HG02678 (cell line): Measurements from ENCODE around the gene PDE12.
"Not testable (repeated sequence)": the region's sequence is repeated elsewhere in the genome, so short reads cannot be mapped to it uniquely, and the experiment has no call there.

Source experiments
- ATAC-seq: cut with Tn5 transposase; IDR thresholded peaks from one replicate; pipeline ENCODE4 v1.9.1; 2021; ENCODE audit warnings: mild to moderate bottlenecking, moderate library complexity; ENCODE audit not compliant: unreplicated experiment

Gene PDE12

DNA sequence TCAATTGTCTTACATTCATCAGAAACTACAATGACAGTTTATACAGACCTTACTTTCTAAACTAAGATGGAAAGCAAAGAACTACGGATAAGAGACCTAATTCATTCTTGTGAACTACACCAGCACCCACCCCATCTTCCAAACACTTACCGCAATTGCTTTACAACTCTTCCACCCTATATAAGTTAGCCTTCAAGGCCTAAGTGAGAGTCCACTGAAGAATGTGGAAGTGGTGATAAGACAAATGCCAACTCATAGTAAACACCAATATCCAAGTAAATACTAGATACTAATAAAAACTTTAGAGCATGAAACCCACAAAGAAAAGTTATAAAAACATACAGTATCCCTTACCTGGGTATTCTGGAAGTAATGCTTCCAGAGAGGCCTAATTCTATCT lies 27.5 kb downstream of the PDE12 start:
- ATAC-seq = no peak

DNA sequence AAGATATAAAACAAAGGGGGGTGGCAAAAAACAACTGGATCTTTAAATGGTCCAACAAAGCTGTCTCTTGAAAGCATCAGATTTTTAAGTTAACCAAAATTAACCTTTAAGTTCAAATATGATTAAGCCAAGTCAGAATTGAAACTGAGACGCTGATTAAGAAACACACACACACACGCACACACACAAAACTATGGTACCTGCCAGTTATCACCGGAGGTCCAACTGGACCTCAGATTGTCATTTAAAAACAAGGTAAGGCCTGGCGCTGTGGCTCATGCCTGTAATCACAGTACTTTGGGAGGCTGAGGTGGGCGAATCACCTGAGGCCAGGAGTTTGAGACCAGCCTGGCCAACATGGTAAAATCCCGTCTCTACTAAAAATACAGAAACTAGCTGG lies 30.7 kb downstream of the PDE12 start:
- no peak for ATAC-seq

DNA sequence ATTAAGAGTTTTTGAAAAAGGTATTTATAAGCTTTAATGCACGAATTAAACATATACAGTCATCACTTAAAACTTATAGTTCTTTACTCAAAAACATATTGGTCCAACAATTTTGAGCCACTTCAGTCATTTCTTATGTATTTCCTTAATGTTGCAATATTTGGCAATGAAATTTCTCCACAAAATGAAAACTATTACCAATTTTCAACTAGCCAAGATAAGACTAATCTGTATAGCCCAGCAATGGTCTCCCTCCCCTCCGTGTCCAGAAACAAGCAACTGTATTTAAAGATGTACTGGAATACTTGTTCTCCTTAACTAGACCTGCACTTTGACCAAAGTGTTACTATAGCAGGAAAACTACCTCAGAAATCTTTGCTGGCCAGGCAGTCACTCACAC lies 31.8 kb downstream of the PDE12 start:
- no peak for ATAC-seq

DNA sequence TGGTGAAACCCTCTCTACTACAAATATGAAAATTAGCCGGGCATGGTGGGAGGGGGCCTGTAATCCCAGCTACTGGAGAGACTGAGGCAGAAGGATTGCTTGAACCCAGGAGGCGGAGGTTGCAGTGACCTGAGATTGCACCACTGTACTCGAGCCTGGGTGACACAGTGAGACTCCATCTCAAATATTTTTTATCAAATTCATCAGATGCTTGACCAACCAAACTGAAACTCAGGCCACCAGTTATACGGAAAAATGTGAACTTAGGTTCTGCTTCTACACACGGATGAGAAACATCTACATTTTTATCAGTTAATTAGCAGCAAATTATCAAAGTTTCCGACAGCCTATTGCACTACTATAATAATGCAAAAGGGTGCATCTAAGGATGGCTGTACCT lies 36.2 kb downstream of the PDE12 start:
- no peak for ATAC-seq

DNA sequence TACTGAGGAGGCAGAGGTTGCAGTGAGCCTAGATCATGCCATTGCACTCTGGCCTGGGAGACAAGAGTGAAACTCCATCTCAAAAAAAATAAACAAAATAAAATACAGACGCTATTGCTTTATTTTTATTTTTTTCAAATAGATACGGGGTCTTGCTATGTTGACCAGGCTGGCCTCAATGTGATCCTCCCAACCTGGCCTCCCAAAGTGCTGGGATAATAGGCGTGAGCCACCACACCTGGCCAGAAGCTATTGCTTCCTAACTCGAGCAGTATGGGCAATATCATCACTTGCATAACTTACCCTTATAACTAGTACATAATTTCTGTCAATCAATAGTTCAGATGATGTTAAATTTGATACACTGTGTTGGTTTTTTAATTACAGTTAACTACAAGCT lies 38.1 kb downstream of the PDE12 start:
- ATAC-seq = no peak

DNA sequence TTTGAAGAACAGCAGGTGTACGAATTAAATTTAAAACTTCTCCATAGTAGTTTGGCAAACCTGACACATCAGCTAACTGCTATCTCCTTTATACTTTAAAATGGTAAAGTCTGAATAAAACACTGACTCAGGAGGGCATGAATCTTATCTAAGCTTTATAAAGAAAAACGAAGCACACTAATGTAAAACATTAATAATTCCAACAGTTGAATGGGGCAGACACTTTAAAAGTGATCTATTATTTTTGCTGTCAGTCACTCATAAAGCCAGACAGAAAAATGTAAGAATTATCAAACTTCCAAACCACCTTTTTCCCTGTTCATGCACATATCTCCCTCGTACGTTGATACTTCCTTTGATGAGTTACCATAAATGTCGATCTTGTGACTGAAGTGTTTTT lies 38.5 kb downstream of the PDE12 start:
- ATAC-seq = no peak

GRCh38 chr3:57596495-57597126 lies 40.5 kb downstream of the PDE12 start:
- ATAC-seq = no peak

GRCh38 chr3:57597127-57597923 lies 41.3 kb downstream of the PDE12 start, which contains the start of gene ARF4:
Gene ARF4, minus strand, starts transcription at chr3:57597344. Its CDS starts 204 bp downstream, at chr3:57597140.
- ATAC-seq = peak; percentile 91

GRCh38 chr3:57598765-57599360 lies 42.8 kb downstream of the PDE12 start:
- ATAC-seq = no peak

GRCh38 chr3:57600195-57600594 lies 44.1 kb downstream of the PDE12 start:
- no peak for ATAC-seq

DNA sequence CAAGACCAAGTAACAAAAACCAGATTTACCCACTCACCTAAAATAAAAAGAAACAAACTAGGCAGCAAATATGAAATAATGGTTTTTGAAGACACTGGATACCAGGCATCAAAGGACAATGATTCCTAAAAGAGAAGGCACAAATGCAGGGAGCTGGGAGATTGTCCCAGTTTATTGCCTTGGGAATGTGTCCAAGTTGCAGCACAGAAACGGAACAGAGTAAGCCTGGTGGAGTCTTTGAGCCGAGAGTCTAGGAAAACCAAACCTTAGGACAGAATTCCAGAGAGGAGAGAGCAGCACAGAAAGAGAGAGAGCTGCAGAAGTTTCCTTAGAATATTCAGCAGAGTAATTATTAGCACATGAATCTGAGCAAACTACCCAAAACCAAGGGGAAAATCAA lies 48.9 kb downstream of the PDE12 start:
- no peak for ATAC-seq

- no peak for ATAC-seq
Observed at GRCh38 chr3:57605683-57606082, 49.6 kb downstream of the PDE12 start.

DNA sequence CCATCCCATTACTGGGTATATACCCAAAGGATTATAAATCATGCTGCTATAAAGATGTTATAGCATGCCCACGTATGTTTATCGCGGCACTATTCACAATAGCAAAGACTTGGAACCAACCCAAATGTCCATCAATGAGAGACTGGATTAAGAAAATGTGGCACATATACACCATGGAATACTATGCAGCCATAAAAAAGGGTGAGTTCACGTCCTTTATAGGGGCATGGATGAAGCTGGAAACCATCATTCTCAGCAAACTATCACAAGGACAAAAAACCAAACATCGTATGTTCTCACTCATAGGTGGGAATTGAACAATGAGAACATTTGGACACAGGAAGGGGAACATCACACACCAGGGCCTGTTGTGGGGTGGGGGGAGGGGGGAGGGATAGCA lies 55.8 kb downstream of the PDE12 start:
- not testable (repeated sequence) for ATAC-seq

- ATAC-seq = no peak
Observed at GRCh38 chr3:57616233-57616632, 60.2 kb downstream of the PDE12 start.
